Activated T-cell treated with anti-CD3 and anti-CD28 coated beads for 1 hour (primary cell): ENCODE measurements around the gene IER3.

Source experiments
- DNase-seq: peaks from one replicate; pipeline ENCODE4 v3.0.0-alpha.2; 2020; ENCODE audit warnings: low read depth

Gene IER3, protein sequence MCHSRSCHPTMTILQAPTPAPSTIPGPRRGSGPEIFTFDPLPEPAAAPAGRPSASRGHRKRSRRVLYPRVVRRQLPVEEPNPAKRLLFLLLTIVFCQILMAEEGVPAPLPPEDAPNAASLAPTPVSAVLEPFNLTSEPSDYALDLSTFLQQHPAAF

DNA sequence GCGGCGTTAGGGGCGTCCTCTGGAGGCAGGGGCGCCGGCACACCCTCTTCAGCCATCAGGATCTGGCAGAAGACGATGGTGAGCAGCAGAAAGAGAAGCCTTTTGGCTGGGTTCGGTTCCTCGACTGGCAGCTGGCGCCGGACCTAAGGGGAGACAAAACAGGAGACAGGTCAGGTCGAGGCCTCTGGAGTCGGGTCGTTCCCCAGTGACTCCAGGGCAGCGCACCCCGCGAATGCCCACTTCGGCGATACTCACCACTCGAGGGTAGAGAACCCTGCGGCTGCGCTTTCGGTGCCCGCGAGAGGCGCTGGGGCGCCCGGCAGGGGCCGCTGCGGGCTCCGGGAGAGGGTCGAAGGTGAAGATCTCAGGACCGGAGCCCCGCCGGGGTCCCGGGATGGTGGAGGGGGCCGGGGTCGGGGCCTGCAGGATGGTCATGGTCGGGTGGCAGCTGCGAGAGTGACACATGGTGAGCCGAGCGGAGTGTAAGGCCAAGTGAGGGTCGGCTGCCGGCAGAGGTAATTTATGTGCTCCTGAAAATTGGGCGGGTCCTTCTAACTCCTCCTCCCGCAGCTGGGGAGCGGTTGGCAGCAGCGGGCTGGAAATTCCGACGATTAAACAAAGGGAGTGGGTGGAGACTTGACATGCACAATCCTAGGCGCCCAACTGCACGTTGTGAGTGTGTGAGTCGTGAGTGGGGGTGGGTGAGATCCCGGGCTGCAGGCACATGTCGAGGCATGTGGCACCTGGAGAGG, at the start of gene IER3:
TSS of gene IER3 (minus strand) at position 494 of the 752 bp plus-strand sequence. CDS start at position 465, 29 bp downstream.
- DNase-seq = peak; percentile 51

DNA sequence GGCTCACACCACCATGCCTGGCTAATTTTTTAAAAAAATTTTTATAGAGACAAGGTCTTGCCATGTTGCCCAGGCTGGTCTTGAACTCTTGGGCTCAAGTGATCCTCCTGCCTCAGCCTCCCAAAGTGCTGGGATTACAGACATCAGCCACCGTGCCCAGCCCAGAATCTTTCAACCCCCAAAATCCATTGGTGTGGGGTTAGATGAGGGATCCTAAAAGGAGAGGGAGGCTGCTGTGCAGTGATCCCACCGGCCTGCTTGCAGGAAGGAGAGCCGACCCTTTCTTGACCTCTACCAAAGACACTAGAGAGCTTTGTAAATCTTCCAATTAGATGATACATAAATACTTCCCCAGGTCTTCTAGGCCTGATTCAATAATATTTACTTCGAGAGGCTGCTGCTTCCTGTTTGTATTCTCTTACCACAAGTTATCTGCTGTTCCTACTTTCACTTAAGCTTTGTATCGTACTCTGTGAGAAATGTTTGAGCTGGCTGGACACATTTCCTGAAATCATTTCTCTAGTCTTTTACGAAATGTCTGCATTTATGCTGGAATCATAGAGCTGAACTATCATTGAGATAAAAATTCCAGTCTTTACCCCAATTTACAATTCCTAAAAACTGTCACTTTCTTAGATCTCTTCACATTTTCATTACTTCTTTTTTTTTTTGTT, 49.3 kb upstream of the IER3 start:
- no peak for DNase-seq

DNA sequence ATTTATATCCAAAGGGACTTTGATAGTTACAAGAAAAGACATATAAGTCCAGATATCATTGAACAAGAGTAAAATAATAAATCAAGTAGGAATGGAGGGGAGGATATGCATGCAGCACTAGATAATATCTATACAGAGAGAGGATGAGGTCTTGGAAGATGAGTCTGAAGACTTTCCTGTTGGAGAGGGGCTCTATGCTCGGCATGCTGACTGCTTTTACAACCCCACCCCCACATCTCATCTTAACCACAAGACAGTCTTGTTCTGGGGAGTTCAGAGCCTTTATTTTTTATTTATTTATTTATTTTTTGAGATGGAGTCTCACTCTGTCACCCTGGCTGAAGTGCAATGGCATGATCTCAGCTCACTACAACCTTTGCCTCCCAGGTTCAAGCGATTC, 48.4 kb upstream of the IER3 start:
- DNase-seq = no peak

DNA sequence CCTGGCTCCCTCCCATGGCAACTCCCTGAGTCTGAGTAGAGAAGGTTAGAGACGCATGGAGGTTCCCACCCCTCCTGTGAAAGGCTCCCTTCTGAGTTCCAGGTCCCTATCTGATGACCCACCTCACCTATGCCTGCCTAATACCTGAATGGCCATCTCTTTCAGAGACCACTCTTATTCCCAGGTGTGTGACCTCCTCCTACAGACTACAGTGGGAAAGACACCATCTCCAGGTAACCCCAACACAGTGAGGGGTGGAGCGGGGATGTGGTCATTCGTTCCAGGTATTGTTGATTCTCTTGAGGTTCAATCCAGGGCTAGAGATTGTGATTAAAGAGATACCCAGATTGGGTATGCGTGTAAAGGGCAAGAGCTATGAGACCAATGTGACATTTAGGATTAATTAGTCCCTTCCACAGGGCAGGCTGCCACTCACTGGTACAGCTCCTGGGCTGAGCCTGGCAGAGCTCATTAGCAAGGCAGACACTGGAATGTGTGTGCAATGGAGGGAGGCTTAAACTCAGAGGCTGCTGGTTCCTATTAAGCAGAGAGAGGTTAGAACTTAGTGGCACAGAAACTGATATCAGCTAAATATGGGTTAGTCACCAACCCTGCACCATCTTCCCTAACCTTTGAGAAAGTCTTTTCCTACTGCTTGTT, 46.5 kb upstream of the IER3 start:
- no peak for DNase-seq

DNA sequence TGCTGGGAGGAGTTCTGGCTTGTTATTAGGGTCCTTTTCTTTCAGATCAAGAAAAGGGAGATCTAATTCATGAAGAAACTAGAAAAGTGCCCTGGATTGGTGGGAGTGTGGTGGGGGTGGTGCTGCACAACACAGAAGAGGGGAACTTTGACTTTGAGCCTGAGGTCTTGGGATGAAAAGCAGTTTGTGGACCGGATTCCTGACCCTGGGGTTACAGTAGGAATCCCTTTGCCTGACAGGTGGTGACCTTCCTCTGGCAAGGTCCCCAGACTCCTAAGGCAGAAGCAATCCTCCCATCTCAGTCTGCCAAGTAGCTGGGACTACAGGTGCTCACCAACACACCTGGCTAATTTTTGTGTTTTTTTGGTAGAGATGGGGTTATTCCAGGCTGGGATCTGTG, 45.3 kb upstream of the IER3 start:
- DNase-seq = no peak

DNA sequence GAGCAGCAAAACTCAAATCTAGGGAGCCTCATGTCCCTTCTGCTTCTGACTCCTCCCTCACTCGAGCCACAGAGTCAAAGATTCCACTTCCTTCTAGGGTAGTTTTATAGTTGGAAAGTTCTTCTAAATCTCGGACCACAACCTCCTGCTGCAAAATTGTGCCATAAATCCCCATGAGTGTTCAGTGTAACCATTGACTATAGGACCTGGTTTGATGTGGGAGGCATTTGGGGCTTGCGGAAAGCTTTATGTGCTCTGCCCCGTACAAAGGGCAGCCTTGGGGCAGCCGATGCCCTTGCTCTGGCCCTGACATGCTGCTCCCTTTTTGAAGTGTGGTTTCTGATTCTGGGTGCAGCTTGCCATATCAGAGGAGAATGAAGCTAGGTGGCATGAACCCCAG, 43.6 kb upstream of the IER3 start:
- DNase-seq = no peak

DNA sequence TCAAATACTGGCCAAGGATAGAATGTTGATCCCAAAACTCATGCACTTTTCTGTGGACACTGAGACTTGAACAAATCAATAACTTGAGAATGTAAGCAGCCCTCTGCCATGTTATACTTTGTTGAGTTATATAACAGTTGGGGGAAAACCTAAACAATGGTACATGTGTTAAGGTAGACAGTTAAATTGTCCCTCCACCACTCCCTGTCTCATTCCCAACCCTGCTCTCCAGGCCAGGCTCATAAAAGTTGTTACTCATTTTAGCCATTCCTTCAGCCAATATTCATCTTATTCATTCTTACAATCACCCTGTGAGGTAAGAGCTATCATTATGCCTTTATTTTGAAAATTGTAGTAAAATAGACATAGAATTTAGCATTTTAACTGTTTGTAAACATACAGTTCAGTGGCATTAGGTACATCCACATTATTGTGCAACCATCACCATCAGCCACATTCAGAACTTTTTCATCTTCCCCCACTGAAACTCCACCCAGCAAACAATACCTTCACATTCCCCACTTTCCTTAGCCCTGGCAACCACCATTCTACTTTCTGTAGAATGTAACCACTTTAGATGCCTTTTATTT, 38.2 kb upstream of the IER3 start:
- DNase-seq = no peak

DNA sequence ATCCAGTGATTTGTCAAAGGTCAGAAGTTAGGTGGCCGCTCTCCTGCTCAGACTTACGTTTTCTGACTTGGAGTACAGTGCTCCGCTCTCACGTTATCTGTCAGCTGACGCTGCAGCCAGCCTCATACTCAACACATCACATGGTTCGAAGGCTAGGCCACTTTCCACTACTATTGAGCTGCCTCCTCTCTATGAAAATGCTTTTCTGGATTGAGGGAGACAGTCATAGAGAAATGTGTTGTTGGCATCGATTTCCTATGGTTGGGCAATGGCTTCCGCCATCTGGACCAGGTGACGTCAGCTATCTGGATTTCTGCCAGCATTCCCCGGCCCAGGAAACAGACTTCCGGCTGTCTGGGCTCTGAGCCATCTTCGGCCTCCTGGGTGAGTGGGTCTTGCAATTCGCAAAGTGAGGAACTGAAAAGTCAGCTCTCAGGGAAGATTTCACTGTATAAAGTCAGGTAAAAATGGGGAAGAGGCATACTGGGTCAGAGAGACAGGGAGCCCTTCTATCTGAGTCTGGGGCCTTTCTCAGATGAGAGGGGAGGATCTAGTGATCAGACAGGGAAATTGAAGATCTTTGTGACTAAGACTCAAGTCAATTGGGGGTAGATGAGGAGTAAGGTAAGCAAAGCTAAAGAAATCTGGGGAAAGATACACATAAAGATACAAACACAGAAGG, 37.5 kb upstream of the IER3 start:
- no peak for DNase-seq

DNA sequence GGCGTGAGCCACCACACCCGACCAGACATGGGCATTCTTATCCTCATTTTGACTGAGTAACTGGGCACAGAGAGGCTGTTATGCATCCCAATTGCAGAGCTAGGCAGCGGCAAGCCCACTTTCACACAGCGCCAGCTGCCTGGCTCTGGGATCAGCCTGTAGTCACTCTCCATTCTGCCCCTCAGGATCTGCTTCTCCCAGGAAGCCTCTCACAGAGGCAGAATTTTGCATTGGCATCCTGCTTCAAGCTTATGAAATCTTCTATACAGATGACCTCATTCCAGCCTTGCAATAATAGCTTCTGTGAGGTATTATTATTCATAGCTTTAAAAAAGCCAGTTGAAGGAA, 37.0 kb upstream of the IER3 start:
- no peak for DNase-seq

DNA sequence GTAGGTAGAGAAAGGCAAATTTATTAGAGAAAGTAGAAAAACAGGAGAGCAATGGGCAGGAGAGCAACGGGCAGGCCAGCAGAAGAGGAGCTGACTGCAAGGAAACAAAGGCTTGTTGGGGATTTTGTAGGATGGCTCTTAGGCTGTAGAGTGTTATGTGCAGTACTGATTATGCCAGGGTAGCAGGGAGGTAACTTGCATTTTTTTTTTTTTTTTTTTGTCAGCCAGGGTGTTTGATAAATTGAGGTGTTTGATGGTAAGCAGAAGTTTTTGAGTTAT, 36.2 kb upstream of the IER3 start:
- no peak for DNase-seq

DNA sequence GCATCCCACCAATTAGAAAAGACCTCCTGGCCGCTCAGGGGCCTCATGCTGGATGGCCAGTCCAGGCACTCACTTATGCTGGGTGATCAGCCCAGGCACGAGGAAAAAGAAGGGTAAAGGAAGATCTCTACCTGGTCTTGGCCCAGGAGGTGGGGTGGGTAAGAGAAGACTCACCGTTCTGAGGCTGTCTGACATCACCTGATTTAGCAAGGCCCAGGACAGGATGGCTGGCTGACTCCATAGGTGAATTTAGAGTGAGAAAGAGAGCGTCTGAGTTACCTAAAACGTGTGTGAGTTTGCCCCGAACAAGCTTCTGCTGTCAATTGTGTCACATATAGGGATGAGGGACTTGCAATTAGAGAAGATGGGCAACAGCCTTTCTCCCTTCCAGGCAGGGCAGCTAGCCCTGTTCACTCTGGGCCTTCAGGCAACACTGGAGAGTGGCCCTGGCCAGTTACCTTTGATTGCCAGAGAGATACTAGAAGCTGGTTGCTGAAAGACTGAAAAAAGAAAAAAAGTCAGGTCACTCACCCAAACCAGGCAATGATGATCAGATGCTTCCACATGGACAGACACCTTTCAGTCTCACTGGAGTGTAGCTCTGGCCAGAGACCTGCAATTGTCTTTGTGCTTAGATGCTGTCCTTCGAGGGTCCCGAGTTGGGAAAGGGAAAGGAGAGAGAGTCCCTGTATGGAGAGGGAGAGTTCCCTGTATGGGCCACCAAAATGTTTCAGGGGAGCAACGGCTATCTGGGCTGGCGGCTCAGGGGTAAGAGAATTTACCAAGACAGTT, 35.7 kb upstream of the IER3 start:
- no peak for DNase-seq

DNA sequence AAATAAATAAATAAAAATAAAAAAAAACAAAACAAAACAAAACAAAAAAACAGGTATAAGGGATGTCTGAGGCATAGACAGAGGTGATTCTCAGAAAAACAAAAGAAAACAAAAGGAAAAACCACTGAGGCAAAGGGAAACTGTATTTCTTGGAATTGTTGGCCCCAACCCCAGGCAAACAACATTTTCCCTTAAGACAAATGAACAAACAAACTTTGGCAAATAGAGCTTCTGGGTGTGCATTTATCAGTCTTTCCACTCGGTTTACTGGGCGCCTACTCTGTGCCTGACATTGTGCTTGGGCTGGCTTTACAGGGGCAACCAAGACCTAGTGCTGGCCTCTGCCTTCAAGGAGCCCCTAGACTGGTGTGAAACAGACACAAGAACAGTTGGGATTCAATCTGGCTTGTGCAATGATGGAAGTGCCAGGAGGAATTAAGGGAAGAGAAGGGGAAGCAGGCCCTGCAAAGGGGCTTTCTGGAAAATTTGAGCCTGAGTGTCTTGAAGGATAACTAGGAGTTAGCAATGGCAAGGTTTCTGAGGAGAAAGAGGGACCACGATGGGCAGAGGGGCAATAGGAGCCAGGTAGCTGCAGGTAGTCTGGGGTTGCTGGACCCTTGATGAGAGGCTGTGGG, 33.8 kb upstream of the IER3 start:
- DNase-seq = no peak

DNA sequence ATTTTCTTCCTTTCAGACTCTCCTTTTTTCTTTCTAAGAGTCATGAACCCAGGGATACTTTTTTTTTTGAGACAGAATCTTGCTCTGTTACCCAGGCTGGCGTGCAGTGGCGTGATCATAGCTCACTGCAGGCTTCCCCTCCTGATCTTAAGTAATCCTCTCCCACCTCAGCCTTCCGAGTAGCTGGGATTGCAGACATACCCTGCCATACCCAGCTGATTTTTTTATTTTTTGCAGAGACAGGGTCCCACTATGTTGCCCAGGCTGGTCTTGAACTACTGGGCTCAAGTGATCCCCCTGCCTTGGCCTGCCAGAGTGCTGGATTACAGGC, 32.8 kb upstream of the IER3 start:
- DNase-seq = no peak

DNA sequence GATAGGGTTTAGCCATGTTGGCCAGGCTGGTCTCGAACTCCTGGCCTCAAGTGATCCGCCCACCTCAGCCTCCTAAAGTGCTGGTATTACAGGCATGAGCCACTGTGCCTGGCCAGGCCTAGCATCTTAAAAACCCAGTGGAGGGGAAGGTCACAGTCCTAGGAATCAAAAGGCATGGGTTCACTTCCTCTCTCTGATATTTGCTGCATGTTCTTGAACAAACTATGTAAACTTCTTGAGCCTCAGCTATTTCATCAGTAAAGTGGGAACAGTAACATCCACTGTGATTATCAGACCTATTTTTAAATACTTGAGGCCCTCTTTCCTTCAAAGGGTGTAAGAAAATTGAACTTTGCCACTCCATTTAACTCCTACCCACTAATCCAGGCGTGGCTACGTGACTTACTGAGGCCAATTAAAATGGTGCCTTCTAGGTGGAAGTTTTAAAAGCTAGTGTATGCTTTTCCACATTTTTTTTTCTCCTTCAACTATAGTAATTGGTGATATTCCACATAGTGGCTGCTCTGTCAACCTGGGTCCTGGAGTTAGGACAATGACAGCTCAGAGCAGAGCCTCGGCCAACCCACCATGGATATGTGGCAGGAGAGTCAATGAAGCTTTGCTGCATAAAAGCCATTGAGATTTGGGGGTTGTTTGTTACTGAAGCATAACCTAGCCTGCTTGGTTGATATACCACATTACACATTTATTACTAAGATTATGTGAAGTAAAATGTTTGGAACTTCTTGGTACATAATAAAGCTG, 32.2 kb upstream of the IER3 start:
- no peak for DNase-seq

DNA sequence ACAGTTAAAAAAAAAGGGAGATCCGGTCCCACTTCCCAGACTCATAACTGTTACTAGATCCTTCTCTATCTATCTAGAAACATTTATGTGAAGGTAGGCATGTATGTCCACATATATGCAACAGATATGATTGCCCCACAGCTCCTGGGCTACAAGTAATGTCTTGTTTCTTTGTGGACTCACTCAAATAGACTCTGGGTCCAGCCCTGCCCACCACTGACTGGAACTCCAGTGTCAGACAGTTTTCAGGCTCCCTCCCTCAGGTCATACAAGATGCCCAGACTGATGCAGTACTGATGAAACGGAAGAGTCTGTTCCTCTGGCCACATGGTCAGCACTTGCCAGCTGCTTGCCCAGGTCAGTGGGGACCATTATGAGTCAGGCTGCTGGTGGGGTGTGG, 30.8 kb upstream of the IER3 start:
- DNase-seq = no peak

DNA sequence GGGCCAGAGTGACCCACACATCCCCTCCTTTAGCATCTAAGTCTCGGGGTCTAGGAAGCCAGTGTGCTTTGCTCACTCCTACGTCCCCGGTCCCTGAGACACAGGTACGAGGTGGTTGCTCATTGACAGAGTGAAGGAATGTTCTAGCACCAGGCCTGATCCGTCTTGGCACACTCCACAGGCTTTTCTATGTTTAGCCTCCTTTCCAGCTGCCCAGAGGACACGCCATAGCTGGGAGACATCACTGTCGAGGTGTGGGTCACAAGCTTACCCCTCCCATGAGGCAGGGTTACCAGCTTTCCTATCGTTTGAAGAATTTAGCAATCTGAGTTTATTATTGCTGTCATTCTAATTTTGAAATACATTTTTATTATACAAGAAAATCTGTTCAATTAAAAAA, 30.4 kb upstream of the IER3 start:
- DNase-seq = no peak

DNA sequence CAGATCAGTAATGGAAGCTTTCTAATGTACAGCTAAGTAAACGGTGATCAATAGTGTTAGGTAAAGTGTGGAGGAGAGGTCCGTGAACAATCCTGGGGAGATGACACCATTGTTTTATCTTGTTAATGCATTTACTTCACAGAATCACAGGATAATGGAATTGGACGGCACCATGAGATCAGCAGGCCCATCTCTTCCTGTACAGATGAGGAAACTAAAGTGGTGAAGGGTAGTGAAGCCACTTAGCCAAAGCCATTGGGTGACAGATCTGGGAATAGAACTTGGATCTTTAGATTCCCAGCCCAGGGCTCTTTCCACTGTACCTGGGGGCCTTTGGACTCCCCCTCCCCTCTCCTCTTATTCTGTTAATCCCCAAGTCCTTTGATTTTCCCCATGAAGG, 26.2 kb upstream of the IER3 start:
- no peak for DNase-seq

DNA sequence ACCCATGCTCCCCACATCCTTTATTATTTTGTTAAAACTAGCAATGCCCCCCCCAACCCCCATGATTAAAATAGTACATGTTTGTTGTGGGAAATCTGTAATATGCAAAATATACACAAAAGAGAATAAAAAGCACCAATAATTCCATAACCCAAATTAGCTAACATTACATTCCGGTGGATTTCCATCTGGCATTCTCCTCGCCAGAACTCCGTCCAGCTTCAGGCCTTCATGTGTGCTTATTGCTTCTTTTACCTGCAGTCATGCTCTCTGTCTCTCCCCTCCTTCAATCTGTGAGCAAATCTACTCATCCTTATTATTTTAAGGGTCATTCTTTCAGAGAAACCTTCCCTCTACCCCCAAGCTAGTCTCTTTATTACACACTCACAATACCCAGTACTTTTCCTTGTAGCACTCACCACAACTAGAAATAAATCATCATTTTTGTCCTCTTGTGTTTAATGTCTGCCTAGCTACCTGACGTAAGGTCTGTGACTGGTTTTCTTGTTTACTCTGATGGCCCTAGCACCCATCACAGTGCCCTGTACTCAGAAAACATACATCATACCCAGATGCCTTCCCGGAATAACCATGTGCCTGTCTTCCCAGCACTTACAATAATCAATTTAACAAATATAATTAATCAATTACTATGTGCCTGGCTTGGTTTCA, 25.6 kb upstream of the IER3 start:
- no peak for DNase-seq

DNA sequence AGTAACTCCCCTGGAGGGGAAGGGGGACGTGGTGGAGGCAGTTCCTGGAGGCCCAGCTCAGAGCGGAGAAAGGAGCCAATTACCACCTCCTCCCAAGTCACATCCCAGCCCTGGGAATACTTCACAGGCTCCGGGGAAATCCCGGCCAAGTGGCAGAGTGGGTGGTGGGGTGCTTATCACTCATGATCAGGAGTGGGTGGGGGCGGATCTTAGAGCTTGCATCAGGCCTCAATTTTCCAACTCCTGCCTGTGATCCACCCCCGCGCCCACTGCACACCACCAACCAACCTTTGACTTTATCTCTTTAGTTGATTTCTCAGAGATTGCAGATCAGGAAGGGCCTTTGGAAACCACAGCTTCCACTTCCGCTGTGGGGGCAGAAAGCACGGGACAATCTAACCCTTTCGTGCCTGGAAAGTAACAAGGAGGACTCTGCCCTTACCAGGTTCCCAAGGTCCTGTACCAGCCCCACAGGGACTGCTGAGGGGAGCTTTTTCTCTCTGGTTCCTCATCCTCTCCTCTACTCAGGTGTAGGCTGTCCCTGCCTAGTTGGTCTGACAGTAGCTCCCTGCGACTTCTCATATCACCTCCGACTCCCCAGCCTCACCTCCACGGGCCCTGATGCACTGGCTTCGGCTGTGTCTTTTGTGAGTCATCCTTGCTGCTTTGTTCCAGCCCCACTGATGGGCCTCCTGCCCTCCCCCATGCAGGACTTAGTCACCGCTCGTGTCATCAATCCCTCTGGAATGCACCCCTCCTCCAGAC, 24.9 kb upstream of the IER3 start:
- DNase-seq = peak; percentile 59
